SHP77 (cell line): ENCODE results near the gene GMEB2.
A peak's percentile ranks its signal among the peaks of the same experiment; 100 is the strongest.
"Not testable (repeated sequence)": the region's sequence is repeated elsewhere in the genome, so short reads cannot be mapped to it uniquely, and the experiment has no call there.

Experiments used
- DNase-seq, 2 experiments: peaks; one replicate each; lab custom pipeline; 2025; lab: John Stamatoyannopoulos, UW

GMEB2 gene

GRCh38 chr20:63587776-63588591 lies 38.9 kb downstream of the GMEB2 start:
- no peak for DNase-seq

GRCh38 chr20:63587256-63587655 lies 39.6 kb downstream of the GMEB2 start:
- no peak for DNase-seq

- DNase-seq: no peak
These were observed 40.1 kb downstream of the GMEB2 start for GRCh38 chr20:63586797-63587196.

GRCh38 chr20:63585616-63586565 lies 41.0 kb downstream of the GMEB2 start:
- no peak for DNase-seq

- no peak for DNase-seq
These were observed 44.4 kb downstream of the GMEB2 start for GRCh38 chr20:63582382-63583063.

GRCh38 chr20:63580796-63581461 lies 46.0 kb downstream of the GMEB2 start:
- peak; percentile 76 to 87 for DNase-seq

- peak in 1 of 2 experiments; percentile 21 for DNase-seq
These were observed 47.7 kb downstream of the GMEB2 start for GRCh38 chr20:63579017-63579694.

GRCh38 chr20:63578224-63579016 lies 48.5 kb downstream of the GMEB2 start:
- peak; percentile 29 to 44 for DNase-seq

GRCh38 chr20:63577317-63577894 lies 49.5 kb downstream of the GMEB2 start:
- peak; percentile 25 to 75 for DNase-seq

- no peak for DNase-seq
These were observed 50.6 kb downstream of the GMEB2 start for GRCh38 chr20:63576311-63576710.

GRCh38 chr20:63574829-63575743 lies 51.8 kb downstream of the GMEB2 start:
- DNase-seq: no peak

- DNase-seq: peak; percentile 51 to 82
These were observed 52.6 kb downstream of the GMEB2 start, which contains the start of gene HELZ2 for GRCh38 chr20:63574156-63574828. Gene HELZ2 (minus strand): TSS chr20:63574239. CDS start chr20:63572385, 1,854 bp downstream.

- DNase-seq: no peak
These were observed 53.2 kb downstream of the GMEB2 start for GRCh38 chr20:63573647-63574131.

GRCh38 chr20:63572788-63573646 lies 53.9 kb downstream of the GMEB2 start:
- DNase-seq: no peak

GRCh38 chr20:63572071-63572787 lies 54.7 kb downstream of the GMEB2 start:
- no peak for DNase-seq

- DNase-seq: not testable (repeated sequence)
These were observed 55.8 kb downstream of the GMEB2 start for GRCh38 chr20:63571087-63571478.
